NB4 (cell line): ENCODE measurements around the gene TMEM9.

Experiments used
- DNase-seq: peaks from one replicate; pipeline ENCODE4 v3.0.0; 2010; ENCODE audit warnings: low read depth
- H3K4me3 ChIP-seq: one replicate; pipeline ENCODE4 v1.5.1; 2011; ENCODE audit warnings: mild to moderate bottlenecking, low read depth, low read length, moderate library complexity
- MYC ChIP-seq: IDR thresholded peaks from 2 replicates; pipeline ENCODE4 v1.6.1; 2011; ENCODE audit warnings: low read depth, low read length
- POLR2A ChIP-seq: IDR thresholded peaks from 2 replicates; pipeline ENCODE4 v1.6.1; 2011; ENCODE audit warnings: mild to moderate bottlenecking; ENCODE audit not compliant: insufficient read length; ENCODE audit errors: extremely low read depth
- TF ChIP-seq, protein P1 (sequence below): IDR thresholded peaks from one replicate; pipeline ENCODE4 v1.5.1; 2012; ENCODE audit warnings: low read depth, low read length
- TF ChIP-seq, protein P2 (sequence below): IDR thresholded peaks from 2 replicates; pipeline ENCODE4 v1.6.1; 2011; ENCODE audit warnings: low read depth, low read length

Gene TMEM9

DNA sequence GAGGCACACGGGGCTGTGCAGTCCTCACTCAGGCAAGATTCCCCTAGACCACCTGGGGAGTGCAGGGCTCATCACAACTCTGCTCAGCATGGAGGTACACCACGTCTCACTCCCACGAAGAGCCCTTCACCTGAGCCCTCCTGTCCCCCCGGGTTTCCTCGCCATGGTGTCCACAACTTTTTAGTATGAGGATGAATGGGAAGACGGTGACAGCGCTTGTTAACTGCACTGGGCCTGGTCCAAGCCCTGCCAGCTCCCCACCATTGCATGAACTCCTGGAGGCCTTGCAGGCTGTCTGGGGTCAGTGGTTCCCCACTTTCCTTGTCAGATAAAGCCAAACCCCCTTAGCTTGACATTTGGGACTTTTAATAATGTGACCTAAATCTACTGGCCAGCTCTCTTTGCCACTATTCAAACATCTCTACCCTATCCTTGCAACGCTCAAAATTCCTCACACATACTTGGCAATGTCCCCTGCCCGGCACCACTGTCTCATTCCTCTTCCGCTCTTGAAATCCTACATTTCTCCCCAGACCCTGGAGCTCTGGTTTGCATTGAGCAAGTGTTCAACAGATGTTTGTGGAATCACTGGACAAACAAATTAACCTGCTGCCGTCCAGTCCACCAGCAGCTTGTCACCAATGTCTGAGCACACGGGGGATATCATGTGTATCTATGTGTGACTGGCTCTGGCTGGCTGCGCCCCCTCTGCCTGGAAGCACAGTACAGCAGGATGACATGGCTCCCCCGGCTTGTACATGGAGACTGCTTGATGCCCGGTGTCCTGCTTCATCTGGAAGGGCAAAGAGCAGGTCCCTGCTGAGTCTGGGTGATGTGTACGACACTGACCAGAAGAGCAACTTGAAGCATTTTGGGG, 11.2 kb downstream of the TMEM9 start:
- H3K4me3 ChIP-seq: no peak overlapping the region
- DNase-seq: no peak
- TF ChIP-seq, protein P1, sequence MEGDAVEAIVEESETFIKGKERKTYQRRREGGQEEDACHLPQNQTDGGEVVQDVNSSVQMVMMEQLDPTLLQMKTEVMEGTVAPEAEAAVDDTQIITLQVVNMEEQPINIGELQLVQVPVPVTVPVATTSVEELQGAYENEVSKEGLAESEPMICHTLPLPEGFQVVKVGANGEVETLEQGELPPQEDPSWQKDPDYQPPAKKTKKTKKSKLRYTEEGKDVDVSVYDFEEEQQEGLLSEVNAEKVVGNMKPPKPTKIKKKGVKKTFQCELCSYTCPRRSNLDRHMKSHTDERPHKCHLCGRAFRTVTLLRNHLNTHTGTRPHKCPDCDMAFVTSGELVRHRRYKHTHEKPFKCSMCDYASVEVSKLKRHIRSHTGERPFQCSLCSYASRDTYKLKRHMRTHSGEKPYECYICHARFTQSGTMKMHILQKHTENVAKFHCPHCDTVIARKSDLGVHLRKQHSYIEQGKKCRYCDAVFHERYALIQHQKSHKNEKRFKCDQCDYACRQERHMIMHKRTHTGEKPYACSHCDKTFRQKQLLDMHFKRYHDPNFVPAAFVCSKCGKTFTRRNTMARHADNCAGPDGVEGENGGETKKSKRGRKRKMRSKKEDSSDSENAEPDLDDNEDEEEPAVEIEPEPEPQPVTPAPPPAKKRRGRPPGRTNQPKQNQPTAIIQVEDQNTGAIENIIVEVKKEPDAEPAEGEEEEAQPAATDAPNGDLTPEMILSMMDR: no peak
- no peak for TF ChIP-seq MYC
- no peak for TF ChIP-seq POLR2A
- TF ChIP-seq, protein P2, sequence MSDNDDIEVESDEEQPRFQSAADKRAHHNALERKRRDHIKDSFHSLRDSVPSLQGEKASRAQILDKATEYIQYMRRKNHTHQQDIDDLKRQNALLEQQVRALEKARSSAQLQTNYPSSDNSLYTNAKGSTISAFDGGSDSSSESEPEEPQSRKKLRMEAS: no peak

DNA sequence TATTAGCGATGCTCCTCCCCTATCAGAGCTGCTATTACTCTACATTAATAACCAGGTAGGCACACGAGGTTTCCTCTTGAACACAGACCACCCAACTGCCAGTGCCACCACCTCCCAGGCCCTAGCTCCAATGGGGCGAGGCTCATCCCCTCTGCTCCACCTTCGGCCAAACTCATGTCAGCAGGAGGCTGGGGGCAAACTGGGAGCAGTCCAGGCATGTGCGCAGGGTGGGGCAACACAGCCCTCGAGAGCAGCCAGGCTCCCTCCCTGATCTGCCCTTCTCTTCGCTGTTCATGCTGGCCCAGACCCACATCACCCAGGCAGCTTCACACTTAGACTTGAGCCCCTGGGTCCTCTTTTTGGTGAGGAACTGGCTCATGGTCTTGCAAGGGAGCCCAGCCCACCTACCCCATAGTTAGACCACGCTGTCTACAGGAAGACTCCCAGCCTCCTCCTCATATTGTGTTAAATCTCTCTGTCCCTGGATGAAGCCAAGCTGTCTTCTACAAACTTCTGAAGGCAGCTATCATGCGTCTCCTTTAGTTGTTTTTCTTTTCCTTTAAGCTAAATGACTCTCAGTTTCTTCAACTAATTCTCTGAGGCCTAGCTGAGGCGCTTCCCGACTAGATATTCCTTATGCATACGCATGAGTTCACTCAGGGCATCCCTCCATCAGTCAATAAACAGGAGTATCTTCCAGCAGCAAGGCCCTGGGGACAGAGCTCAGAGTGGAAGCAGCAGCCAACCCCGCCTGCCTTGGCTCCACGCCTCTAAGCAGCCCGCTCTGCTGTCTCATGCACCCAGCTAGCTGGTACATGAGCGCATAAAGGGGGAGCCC, 12.0 kb downstream of the TMEM9 start:
- no peak overlapping the region for H3K4me3 ChIP-seq
- no peak for DNase-seq
- TF ChIP-seq MYC (no peak), POLR2A (no peak)
- TF ChIP-seq, protein P2: no peak
- TF ChIP-seq, protein P1: no peak

DNA sequence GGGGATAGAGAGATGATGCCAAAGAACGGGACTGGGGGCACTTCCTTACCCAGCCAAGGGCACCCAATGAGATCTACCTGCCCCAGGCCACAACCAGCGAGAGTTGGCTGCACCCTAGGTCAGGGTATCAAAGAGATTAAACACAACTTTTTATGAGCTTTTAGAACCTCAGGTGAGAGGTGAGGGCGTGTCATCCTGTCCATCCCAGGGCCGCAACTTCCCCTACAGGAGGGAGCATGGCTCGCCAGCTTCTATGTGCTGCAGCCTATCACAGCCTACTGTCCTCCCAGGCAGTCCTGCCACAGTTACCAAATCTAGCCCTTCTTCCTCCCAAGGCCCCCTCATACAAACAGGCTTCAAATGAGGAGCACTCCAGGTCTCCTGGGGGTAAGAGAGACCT, 12.9 kb downstream of the TMEM9 start:
- TF ChIP-seq MYC: no peak
- TF ChIP-seq, protein P1: no peak
- TF ChIP-seq, protein P2: no peak
- no peak for TF ChIP-seq POLR2A

DNA sequence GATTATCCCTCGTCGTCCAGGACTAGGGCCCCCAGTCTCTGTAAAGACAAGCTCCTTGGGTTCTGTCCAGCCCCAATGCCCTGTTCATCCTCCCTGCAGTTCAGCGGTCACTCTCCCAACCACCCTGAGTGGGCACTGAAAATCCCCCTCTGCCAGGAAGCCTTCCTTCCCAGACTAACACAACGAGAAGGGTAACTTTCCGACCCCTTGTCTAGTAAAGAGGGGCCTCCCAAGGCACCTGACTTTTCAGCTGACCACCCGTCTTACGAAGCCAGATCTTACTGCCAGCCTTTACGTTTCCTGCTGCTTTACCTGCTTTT, 13.4 kb downstream of the TMEM9 start:
- TF ChIP-seq POLR2A: no peak
- TF ChIP-seq, protein P2: no peak
- TF ChIP-seq, protein P1: no peak

More for the DNA sequence above, 12.9 kb downstream of the TMEM9 start:
- no peak for DNase-seq
- no peak overlapping the region for H3K4me3 ChIP-seq

DNA sequence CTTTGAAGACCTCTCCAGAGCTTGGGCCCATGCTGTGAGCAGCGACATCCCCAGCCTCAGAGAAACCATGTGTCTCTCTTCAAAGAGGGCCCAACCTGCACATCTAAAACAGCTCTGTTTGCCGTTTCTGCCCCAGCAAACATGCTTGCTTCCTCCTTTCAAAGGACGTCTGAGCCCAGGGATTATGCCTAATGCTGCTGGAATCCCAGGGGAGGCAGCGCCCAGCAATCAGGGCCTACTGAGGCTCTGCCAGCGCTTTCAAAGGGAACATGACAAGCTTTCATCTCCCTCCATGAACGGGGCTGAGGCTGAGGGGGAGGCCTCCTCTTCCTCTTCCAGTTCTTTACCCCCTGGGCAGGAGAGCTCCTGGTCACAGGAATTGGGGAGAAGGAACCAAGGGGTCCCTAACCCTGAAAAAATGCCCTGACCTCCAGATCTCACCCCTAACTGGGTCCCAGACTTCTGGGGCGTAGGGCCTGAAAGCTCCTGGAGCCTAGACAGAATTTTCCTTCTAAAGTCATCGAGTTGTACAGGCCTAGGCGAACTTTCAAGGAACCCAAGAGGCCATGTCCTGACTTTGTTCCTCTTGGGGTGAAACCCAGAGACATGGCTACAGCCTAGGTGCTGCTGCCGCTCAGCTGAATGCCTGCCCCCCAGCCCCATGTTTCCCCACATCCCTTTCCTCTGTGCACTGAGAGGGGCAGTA, 13.9 kb downstream of the TMEM9 start:
- H3K4me3 ChIP-seq: no peak overlapping the region
- TF ChIP-seq MYC (no peak), POLR2A (no peak)
- TF ChIP-seq, protein P1: no peak
- TF ChIP-seq, protein P2: no peak

More for the DNA sequence above, 13.4 kb downstream of the TMEM9 start:
- DNase-seq: no peak
- no peak overlapping the region for H3K4me3 ChIP-seq

More for the DNA sequence above, 13.9 kb downstream of the TMEM9 start:
- DNase-seq: peak; percentile 15
